Vagina (tissue), 2 donors: ENCODE results near the gene EMILIN1.
"Not testable (repeated sequence)": the region's sequence is repeated elsewhere in the genome, so short reads cannot be mapped to it uniquely, and the experiment has no call there.

Experiments used
- POLR2A ChIP-seq, 2 donors: fragments of 450-650 bp; IDR thresholded peaks; one replicate each; pipeline ENCODE4 v1.6.1; 2017; ENCODE audit warnings: antibody characterized with exemption in 2 of 2, mild to moderate bottlenecking in 2 of 2, moderate library complexity in 2 of 2
- TF ChIP-seq, protein P1 (sequence below), 3 experiments: fragments of 450-650 bp in 2 of 3; fragments of 200-600 bp in 1 of 3; sonication (generic) in 1 of 3; IDR thresholded peaks; one replicate each; pipeline ENCODE4 v1.5.1; 2017 to 2019; ENCODE audit warnings: antibody characterized with exemption in 3 of 3, mild to moderate bottlenecking in 2 of 3, moderate library complexity in 2 of 3

DNA sequence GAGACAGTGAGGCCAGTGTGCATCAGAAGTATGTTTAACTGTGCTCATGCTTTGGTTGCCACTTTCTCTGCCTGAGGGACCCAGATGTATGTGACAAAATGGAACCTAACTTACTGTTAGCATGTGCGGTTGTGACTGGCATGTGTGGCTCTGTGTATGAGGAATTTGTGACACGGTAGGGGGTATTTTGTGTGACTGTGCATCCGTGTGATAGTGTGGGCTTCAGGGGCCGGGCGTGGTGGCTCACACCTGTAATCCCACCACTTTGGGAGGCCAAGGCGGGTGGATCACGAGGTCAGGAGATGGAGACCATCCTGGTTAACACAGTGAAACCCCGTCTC is 40.9 kb downstream of the EMILIN1 start:
- TF ChIP-seq, protein P1, sequence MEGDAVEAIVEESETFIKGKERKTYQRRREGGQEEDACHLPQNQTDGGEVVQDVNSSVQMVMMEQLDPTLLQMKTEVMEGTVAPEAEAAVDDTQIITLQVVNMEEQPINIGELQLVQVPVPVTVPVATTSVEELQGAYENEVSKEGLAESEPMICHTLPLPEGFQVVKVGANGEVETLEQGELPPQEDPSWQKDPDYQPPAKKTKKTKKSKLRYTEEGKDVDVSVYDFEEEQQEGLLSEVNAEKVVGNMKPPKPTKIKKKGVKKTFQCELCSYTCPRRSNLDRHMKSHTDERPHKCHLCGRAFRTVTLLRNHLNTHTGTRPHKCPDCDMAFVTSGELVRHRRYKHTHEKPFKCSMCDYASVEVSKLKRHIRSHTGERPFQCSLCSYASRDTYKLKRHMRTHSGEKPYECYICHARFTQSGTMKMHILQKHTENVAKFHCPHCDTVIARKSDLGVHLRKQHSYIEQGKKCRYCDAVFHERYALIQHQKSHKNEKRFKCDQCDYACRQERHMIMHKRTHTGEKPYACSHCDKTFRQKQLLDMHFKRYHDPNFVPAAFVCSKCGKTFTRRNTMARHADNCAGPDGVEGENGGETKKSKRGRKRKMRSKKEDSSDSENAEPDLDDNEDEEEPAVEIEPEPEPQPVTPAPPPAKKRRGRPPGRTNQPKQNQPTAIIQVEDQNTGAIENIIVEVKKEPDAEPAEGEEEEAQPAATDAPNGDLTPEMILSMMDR (IDR thresholded peaks at IDR 0.05): not testable (repeated sequence)
- not testable (repeated sequence) for TF ChIP-seq POLR2A (IDR thresholded peaks at IDR 0.05)
